Measurements from ENCODE around the gene SSTR3. TPM values are rescaled to one million over a fixed set of nuclear protein-coding genes. Genes with fewer than 3 reads are reported as not detected.

The SSTR3 gene
- total RNA-seq, 1 donor, result not detected

DNA sequence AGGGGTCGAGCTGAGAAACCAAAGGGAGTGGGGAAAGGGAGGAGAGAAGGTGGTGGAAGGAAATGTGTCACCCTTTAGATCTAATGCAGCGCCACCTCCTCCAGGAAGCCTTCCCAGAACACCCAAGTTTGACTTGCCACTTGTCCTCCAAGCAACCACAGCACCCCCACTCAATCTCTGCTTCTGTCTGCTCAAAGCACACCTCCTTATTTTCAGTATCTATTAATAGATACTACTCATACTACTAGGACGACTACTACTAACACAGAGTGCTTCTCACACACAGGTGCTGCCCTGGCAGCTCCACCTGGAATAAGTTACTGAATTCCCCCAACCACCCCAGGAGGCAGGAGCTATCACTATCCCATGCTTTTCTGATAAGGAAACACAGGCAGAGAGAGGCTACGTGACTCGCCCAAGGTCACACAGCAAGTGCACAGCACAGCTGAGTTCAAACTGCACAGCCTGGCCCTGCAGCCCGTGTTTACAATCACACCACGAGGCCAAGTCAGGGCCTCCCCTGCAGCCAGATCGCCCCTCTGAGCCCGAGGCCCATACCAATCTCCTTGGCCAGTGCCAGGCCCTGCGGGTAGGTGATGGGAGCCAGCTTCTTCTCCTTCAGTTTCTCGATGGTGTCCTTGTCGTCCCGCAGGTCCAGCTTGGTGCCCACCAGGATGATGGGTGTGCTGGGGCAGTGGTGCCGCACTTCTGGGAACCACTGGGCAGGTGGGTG lies 18.6 kb upstream of the SSTR3 start:
- H3K4me3 ChIP-seq (ENCODE audit: low read depth, low read length), result no peak overlapping the region
- no peak for DNase-seq (ENCODE audit: low read depth)
- TF ChIP-seq, protein P1, sequence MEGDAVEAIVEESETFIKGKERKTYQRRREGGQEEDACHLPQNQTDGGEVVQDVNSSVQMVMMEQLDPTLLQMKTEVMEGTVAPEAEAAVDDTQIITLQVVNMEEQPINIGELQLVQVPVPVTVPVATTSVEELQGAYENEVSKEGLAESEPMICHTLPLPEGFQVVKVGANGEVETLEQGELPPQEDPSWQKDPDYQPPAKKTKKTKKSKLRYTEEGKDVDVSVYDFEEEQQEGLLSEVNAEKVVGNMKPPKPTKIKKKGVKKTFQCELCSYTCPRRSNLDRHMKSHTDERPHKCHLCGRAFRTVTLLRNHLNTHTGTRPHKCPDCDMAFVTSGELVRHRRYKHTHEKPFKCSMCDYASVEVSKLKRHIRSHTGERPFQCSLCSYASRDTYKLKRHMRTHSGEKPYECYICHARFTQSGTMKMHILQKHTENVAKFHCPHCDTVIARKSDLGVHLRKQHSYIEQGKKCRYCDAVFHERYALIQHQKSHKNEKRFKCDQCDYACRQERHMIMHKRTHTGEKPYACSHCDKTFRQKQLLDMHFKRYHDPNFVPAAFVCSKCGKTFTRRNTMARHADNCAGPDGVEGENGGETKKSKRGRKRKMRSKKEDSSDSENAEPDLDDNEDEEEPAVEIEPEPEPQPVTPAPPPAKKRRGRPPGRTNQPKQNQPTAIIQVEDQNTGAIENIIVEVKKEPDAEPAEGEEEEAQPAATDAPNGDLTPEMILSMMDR (IDR thresholded peaks at IDR 0.05; ENCODE audit: insufficient read depth, low read length), result no peak

DNA sequence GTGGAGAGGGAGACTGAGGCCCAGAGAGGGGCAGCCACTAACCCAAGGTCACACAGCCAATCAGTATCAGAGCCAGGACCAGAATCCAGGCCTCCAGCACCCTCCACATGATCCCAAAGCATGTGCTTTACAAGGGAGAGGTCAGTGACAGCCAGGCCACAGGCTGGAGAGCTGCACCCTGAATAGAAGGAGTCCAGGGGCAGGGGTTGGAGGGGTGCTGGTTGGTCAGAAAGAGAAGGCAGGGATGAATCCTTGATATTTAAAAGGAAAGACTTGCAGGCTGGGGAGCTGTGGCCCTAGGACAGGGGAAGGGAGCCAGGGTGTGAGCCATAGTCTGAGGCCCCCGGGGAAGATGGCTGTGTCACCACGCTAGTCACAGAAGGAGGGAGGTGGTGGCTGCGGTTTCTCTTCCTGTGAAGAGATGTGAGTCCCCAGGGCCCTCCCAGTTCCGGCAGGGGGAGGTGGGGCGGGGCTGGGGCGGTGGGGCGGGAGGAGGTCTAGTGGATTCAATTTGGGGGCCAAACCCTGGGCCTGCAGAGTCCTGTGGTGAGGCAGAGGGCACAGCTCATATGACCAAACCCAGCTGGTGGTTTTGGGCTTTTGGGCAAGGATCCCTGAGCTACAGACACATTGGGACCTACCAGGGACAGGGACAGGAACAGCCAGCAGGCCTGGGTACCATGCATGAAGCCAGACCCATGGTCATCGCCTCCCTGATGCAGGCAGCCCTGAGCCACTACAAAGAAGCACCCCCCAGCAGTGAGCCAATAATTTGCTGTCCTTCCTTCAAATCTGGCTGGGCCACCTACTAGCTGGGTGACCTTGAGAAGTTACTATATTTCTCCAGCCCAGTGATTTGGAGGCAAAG lies 17.8 kb upstream of the SSTR3 start:
- DNase-seq (ENCODE audit: low read depth), result peak; percentile 19
- TF ChIP-seq, protein P1 (IDR thresholded peaks at IDR 0.05; ENCODE audit: insufficient read depth, low read length), result no peak
- H3K4me3 ChIP-seq (ENCODE audit: low read depth, low read length), result no peak overlapping the region

DNA sequence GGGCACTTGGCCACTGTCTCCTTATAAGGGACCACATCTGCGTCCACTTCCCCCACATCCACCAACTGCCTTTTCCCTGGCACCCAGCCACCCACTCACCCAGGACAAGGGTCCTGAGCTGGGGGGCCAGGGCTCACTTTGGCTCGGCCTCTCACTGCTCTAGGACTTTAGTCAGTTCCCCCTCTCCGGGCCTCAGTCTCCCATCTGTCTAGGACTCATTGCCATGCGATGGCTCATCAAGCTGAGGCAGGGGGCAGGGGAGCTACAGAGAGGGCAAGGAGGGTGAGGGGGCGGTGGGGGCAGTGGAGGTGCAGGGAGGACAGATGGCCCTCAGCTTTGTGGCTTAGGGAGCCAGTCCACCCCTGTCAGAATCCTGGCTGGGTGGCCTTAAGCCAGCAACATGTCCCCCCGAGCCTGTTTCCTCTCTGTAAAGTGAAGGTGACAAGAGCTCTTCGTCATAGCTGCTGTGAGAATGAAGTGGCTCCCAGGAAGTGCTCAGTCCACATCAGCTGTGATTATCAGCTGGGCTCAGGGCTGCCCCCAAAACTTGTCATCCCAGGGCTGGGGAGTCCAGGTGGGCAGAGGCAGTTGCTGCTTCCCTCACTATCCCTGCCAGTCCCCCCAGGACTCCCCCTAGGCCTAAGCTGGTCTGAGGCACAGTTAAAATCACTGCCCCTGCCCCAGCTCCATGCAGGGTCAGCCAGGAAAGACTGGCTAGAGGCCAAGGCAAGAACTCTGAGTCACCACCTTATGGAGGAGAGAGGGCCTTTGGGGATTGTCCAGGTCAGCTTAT lies 16.9 kb upstream of the SSTR3 start:
- TF ChIP-seq, protein P1 (IDR thresholded peaks at IDR 0.05; ENCODE audit: insufficient read depth, low read length), result no peak
- DNase-seq (ENCODE audit: low read depth), result peak; percentile 91
- no peak overlapping the region for H3K4me3 ChIP-seq (ENCODE audit: low read depth, low read length)

DNA sequence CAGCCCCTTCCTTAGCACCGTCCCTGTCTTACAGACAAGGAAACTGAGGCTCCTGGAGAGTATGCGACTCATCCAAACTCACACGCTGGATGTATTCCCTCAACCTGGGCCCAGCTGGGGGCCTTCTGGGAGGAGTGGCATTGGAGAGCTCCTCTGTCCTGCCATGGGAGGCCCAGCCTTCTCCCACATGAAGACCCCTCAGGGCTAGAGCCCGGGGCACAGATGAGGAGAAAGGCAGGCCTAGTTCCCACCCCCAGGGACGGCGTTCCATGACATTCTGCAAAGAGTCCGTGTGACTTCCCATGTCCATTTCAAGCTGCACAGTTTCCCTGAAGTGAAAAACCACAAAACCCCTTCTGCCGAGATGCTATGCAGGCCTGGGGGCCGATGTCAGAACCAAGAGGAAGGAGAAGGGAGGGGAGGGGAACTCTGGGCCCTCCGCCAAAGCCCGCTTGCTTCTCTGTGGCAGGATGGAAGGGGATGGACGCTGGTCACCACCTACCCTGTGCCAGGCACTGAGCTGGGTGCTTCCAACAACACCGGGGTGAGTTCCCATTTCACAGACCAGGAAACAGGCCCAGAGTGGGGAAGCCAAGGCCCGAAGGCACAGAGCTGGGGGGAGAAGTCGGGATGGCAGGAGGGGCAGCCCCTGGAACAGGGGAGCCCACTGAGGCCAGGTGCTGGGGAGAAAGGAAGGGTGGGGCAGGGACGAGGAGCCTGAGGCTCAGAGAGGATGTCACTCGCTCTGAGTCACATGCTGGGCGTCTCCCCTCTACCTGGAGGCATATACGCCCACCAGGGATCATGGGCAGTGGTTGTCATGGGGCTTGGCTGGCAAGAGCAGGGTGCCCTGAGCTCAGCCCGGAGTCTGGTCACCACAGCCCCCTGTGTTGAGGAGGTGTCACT lies 16.1 kb upstream of the SSTR3 start:
- TF ChIP-seq, protein P1 (IDR thresholded peaks at IDR 0.05; ENCODE audit: insufficient read depth, low read length), result no peak
- H3K4me3 ChIP-seq (ENCODE audit: low read depth, low read length), result no peak overlapping the region
- no peak for DNase-seq (ENCODE audit: low read depth)

DNA sequence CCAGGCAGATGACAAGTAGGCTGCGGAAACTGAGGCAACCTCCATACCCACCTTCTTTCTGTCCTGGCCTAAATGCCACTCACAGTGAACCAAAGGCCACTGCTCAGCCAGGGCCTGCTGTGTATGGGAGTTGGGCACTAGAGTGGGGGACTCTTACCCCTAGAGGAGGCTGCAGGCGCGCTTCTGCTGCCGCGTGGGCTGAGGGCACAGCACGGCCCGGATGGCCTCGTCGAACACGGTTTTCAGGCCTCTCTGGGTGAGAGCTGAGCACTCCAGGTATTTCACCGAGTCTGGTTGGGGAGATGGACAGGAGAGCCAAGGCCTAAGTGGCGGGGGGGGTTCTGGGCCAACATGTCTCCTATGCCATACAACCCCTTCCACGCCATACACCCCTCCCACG lies 14.2 kb upstream of the SSTR3 start:
- TF ChIP-seq, protein P1 (IDR thresholded peaks at IDR 0.05; ENCODE audit: insufficient read depth, low read length), result no peak
- no peak for DNase-seq (ENCODE audit: low read depth)
- no peak overlapping the region for H3K4me3 ChIP-seq (ENCODE audit: low read depth, low read length)

DNA sequence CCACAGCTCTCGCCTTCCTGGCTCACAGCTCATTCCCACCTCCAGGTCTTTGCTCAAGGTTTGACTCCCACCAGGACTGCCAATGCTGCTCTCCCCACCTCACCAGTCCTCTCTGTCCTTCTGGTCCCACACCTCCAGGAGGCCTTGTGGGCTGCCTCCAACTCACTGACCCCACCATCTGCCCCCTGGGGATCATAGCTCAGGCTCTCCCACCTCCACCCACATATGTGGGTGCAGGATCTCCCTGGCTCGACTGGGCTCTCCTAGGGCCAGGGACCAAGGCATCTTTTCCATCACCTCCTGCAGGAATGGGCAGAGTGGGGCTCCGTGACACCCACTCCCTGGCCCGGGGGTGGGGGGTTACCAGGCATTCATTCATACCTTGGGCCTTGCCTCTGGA lies 13.8 kb upstream of the SSTR3 start:
- TF ChIP-seq, protein P1 (IDR thresholded peaks at IDR 0.05; ENCODE audit: insufficient read depth, low read length), result no peak
- DNase-seq (ENCODE audit: low read depth), result no peak
- no peak overlapping the region for H3K4me3 ChIP-seq (ENCODE audit: low read depth, low read length)
